GM12878 (cell line): ENCODE results near the gene SHISA6. TPM values are rescaled to one million over a fixed set of nuclear protein-coding genes. Genes with fewer than 3 reads are reported as not detected.

Experiments
- ATAC-seq: fragments of 200-7000 bp; cut with Tn5 transposase; 3 replicates; pipeline ENCODE4 v1.9.1; 2020; ENCODE audit warnings: mild to moderate bottlenecking, moderate library complexity
- BruUV-seq: library from RNA; stranded (reverse); fragments of 400-500 nt; replicated peaks from 2 replicates; lab custom pipeline; 2021; lab: Mats Ljungman, UMichigan
- CTCF ChIA-PET: fragments of 300-600 bp; sonication (Branson Sonifier 250); formaldehyde crosslinking; extraction: SDS; loops from one replicate; lab custom pipeline; 2021; ENCODE audit warnings: inconsistent platforms; lab: Yijun Ruan, JAX
- POLR2A ChIA-PET: fragments of 350-600 bp; formaldehyde crosslinking; extraction: SDS; loops from one replicate; lab custom pipeline; 2021; ENCODE audit warnings: inconsistent platforms; lab: Charles Lee
- RAD21 ChIA-PET: fragments of 300-600 bp; sonication (Branson Sonifier 250); formaldehyde crosslinking; loops from one replicate; lab custom pipeline; 2023; ENCODE audit warnings: antibody characterized with exemption; ENCODE audit not compliant: unreplicated experiment; lab: Charles Lee
- SMC1A ChIA-PET: fragments of 300-600 bp; sonication (Branson Sonifier 250); formaldehyde crosslinking; loops from one replicate; lab custom pipeline; 2023; ENCODE audit not compliant: unreplicated experiment, uncharacterized antibody; lab: Charles Lee
- DNase-seq: peaks from one replicate; pipeline ENCODE4 v3.0.0-alpha.2; 2011; ENCODE audit warnings: low read depth, low spot score
- FAIRE-seq: peaks from 3 replicates; lab custom pipeline; 2011; peaks lifted over from hg19 to GRCh38; lab: Jason Lieb, UNC
- H2AFZ ChIP-seq: 2 replicates; pipeline ENCODE4 v1.6.0; 2011; ENCODE audit warnings: low read depth, low read length, control low read depth; ENCODE audit not compliant: control insufficient read depth
- H3K27ac ChIP-seq: 2 replicates; pipeline ENCODE4 v1.5.1; 2011; ENCODE audit warnings: control low read depth; ENCODE audit not compliant: control insufficient read depth, insufficient read depth
- H3K27me3 ChIP-seq, 2 experiments: replicated peaks in 1 of 2; 2 replicates each; pipeline versions ENCODE4 v1.6.0 to v1.6.1; 2011; ENCODE audit warnings: low read length in 1 of 2; ENCODE audit not compliant: control insufficient read depth in 2 of 2, insufficient read depth in 2 of 2
- H3K36me3 ChIP-seq, 2 experiments: 2 replicates each; pipeline ENCODE4 v1.5.1; 2011; ENCODE audit warnings: low read length in 1 of 2; ENCODE audit not compliant: control insufficient read depth in 2 of 2, insufficient read depth in 2 of 2
- H3K4me1 ChIP-seq: 2 replicates; pipeline ENCODE4 v1.6.1; 2011; ENCODE audit warnings: mild to moderate bottlenecking, low read length, moderate library complexity, mixed read lengths; ENCODE audit not compliant: control insufficient read depth, insufficient read depth
- H3K4me2 ChIP-seq: 2 replicates; pipeline ENCODE4 v1.6.0; 2011; ENCODE audit warnings: control low read depth; ENCODE audit not compliant: control insufficient read depth, insufficient read depth
- H3K4me3 ChIP-seq: fragments of 200-600 bp; sonication (generic); 2 replicates; pipeline ENCODE4 v1.5.1; 2016
- H3K79me2 ChIP-seq: 2 replicates; pipeline ENCODE4 v1.6.0; 2011; ENCODE audit warnings: low read length; ENCODE audit not compliant: control insufficient read depth, insufficient read depth
- H3K9ac ChIP-seq: 2 replicates; pipeline ENCODE4 v1.8.0; 2011; ENCODE audit warnings: low read length, control low read depth, mixed read lengths; ENCODE audit not compliant: control insufficient read depth, insufficient read depth
- H3K9me3 ChIP-seq: replicated peaks from 3 replicates; pipeline ENCODE4 v1.5.1; 2011; ENCODE audit warnings: mild to moderate bottlenecking, low read length; ENCODE audit not compliant: control insufficient read depth, insufficient read depth
- H4K20me1 ChIP-seq: 2 replicates; pipeline ENCODE4 v1.6.0; 2011; ENCODE audit not compliant: control insufficient read depth, insufficient read depth
- CHD1 ChIP-seq: IDR thresholded peaks from 2 replicates; pipeline ENCODE4 v1.6.1; 2012; ENCODE audit warnings: low read depth, low read length, improper control_type of control experiment
- GATAD2B ChIP-seq: fragments of 450-650 bp; conservative IDR thresholded peaks from 2 replicates; pipeline ENCODE4 v1.6.1; 2017; ENCODE audit warnings: low read depth, mild to moderate bottlenecking, moderate library complexity
- IKZF2 ChIP-seq, 2 experiments: fragments of 450-650 bp; IDR thresholded peaks; 2 replicates each; pipeline ENCODE4 v1.6.1; 2017; ENCODE audit warnings: mild to moderate bottlenecking in 2 of 2, moderate library complexity in 2 of 2
- NFYA ChIP-seq: IDR thresholded peaks from 2 replicates; pipeline ENCODE4 v1.6.1; 2011; ENCODE audit warnings: low read depth, mild to moderate bottlenecking, low read length, improper control_type of control experiment, borderline replicate concordance
- POLR2AphosphoS5 ChIP-seq: IDR thresholded peaks from 2 replicates; pipeline ENCODE4 v1.6.1; 2011; ENCODE audit warnings: mild to moderate bottlenecking, low read length, inconsistent platforms
- WGBS: methylation state at CpG from one replicate; pipeline ENCODE4 v1.1.6; 2016; ENCODE audit warnings: low lambda C conversion rate; ENCODE audit not compliant: insufficient replicate concordance, insufficient coverage; ENCODE audit errors: missing lambda C conversion rate; 5-methylcytosine and 5-hydroxymethylcytosine counted together
- in situ Hi-C: fragments of 300-500 bp; cut with MboI; formaldehyde crosslinking; loops from 9 replicates; pipeline ENCODE4 v1.14.3; 2018; ENCODE audit warnings: mixed read lengths
- intact Hi-C: fragments of 100-400 bp; cut with micrococcal nuclease; formaldehyde crosslinking; loops from one replicate; pipeline ENCODE4 v1.14.2; 2022; ENCODE audit not compliant: unreplicated experiment
- polyA plus RNA-seq, 11 experiments: library from polyadenylated mRNA; depleted of rRNA in 4 of 11; unstranded in 6 of 11; stranded (reverse) in 5 of 11; fragments of >200 nt; fragmentation: Nextera tagmentation in 4 of 11; fragmentation: Illumina TruSeq in 1 of 11; extraction: Ambion mirVana in 4 of 11; extraction: Trizol in 1 of 11; gene quantifications; 1 replicate in 1 of 11; 2 replicates in 10 of 11; pipeline versions ENCODE4 v1.2.1 to v1.2.3, GENCODE V29; 2011 to 2016; ENCODE audit warnings: inconsistent platforms in 2 of 11, missing spikeins in 2 of 11, low read depth in 1 of 11
- total RNA-seq, 4 experiments: library from RNA; depleted of rRNA in 3 of 4; stranded (reverse); fragments of >200 nt in 3 of 4; fragmentation: Illumina TruSeq in 1 of 4; extraction: Trizol in 1 of 4; gene quantifications; 2 replicates each; pipeline versions ENCODE4 v1.2.1 to v1.2.3, GENCODE V29; 2013 to 2021
- TF ChIP-seq, protein P1 (sequence below): IDR thresholded peaks from 2 replicates; pipeline ENCODE4 v1.6.1; 2012; ENCODE audit warnings: low read depth, low read length, improper control_type of control experiment
- TF ChIP-seq, protein P2 (sequence below): fragments of 150-350 bp; IDR thresholded peaks from 2 replicates; pipeline ENCODE4 v1.6.1; 2016; ENCODE audit warnings: low read depth, low read length

SHISA6 gene
- total and polyA plus RNA-seq, 10 of the 15 experiments (the other 5 are each of a cell fraction or from before 2014, with no cell fraction given), result not detected

DNA sequence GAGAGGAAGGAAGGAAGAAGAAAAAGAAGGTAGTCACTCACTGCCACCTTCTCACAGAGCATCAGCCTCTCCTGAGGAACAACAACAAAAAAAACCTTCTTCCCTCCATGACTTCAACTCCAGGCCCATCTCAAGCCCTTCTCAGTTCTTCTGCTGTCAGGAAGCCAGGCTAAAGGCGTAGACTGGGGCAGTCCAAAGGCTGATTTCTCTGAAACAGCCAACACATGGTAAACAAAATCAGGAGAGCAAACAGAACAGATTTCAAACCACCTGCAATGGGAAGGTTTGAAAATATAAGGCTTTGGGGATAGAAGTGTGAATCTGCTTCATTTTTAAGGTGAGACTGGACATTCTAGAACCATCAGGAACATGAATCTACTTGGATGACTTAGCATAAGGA is 200.0 kb downstream of the SHISA6 start:
- intact Hi-C loops (no loop called here), in situ Hi-C loops (loop anchor here (10.0 kb wide), 1 partner anchor 274 kb away; no protein-coding TSS in a partner anchor)
- no TSS peak for BruUV-seq
- no peak for DNase-seq
- SMC1A ChIA-PET, result no interaction called here
- no peaks in the 10 kb centered on the region for H3K27me3 ChIP-seq
- no peak overlapping the region for H2AFZ ChIP-seq
- H3K9me3 ChIP-seq, result no peaks in the 10 kb centered on the region
- WGBS, result 0% methylated on average over 1 of the region's 1 CpG
- RAD21 ChIA-PET, result no interaction called here
- no peaks in the 10 kb centered on the region for H3K4me1 ChIP-seq
- no peak overlapping the region for H3K9ac ChIP-seq
- no peak overlapping the region for H3K27ac ChIP-seq
- no peak overlapping the region for H3K4me3 ChIP-seq
- H4K20me1 ChIP-seq, result no peaks in the 10 kb centered on the region
- POLR2A ChIA-PET, result no interaction called here
- FAIRE-seq, result no peak
- no peak for ATAC-seq
- no peaks in the 10 kb centered on the region for H3K36me3 ChIP-seq
- no peaks in the 10 kb centered on the region for H3K79me2 ChIP-seq
- CTCF ChIA-PET, result interaction anchor here (0.6 kb wide), 1 partner anchor 85 kb away, joined by 3 read pairs; no protein-coding TSS in a partner anchor
- no peak overlapping the region for H3K4me2 ChIP-seq
- TF ChIP-seq NFYA, result no peak
- TF ChIP-seq, protein P1, sequence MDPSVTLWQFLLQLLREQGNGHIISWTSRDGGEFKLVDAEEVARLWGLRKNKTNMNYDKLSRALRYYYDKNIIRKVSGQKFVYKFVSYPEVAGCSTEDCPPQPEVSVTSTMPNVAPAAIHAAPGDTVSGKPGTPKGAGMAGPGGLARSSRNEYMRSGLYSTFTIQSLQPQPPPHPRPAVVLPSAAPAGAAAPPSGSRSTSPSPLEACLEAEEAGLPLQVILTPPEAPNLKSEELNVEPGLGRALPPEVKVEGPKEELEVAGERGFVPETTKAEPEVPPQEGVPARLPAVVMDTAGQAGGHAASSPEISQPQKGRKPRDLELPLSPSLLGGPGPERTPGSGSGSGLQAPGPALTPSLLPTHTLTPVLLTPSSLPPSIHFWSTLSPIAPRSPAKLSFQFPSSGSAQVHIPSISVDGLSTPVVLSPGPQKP, result no peak
- TF ChIP-seq, protein P2, sequence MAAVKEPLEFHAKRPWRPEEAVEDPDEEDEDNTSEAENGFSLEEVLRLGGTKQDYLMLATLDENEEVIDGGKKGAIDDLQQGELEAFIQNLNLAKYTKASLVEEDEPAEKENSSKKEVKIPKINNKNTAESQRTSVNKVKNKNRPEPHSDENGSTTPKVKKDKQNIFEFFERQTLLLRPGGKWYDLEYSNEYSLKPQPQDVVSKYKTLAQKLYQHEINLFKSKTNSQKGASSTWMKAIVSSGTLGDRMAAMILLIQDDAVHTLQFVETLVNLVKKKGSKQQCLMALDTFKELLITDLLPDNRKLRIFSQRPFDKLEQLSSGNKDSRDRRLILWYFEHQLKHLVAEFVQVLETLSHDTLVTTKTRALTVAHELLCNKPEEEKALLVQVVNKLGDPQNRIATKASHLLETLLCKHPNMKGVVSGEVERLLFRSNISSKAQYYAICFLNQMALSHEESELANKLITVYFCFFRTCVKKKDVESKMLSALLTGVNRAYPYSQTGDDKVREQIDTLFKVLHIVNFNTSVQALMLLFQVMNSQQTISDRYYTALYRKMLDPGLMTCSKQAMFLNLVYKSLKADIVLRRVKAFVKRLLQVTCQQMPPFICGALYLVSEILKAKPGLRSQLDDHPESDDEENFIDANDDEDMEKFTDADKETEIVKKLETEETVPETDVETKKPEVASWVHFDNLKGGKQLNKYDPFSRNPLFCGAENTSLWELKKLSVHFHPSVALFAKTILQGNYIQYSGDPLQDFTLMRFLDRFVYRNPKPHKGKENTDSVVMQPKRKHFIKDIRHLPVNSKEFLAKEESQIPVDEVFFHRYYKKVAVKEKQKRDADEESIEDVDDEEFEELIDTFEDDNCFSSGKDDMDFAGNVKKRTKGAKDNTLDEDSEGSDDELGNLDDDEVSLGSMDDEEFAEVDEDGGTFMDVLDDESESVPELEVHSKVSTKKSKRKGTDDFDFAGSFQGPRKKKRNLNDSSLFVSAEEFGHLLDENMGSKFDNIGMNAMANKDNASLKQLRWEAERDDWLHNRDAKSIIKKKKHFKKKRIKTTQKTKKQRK, result no peak
- TF ChIP-seq IKZF2 (IDR thresholded peaks at IDR 0.05), result no peak
- no peak for TF ChIP-seq POLR2AphosphoS5
- TF ChIP-seq GATAD2B, result no peak
- no peak for TF ChIP-seq CHD1
